Islet of Langerhans (tissue), 1 donor: ENCODE data around the gene DVL3.
"Not testable (repeated sequence)": the region's sequence is repeated elsewhere in the genome, so short reads cannot be mapped to it uniquely, and the experiment has no call there.

Experiments
- FAIRE-seq: peaks from one replicate; lab custom pipeline; 2011; peaks lifted over from hg19 to GRCh38; lab: Jason Lieb, UNC

The DVL3 gene

DNA sequence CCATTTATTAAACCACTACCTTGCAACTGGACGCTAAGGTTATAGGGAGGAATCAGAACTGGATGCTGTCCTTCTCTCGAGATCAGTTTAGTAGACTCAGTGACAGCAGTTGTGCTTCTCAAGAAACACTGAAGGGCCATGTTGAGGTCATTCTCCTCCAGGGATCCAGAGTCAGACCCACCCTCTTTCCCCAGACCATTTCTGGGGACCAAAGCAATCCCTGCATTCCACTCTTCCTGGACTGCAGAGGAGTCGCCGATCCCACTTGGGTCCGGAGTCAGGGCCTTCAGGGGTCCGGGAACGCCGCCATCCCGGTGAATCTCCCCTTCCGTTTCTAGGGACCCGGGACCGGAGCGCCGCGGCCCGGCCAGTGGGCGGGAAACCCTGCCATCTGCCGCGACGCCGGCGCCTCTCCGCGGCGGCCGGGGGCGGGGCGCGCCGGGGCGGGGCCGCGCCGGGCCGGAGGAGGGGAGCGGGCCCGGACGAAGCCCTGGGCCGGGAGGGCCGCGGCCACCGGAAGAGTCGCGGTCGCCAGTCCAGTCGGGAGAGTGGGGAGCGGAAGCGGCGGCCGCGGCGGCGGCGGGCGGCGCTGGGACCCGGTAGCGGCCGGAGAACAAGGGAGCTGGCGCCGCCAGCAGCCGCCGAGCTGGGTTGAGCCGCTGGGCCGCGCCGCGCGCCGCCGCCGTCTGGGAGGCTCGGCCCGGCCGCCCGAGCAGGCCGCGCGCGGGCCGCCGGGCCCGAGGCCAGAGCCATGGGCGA is at the start of gene DVL3:
TSS of gene DVL3 (plus strand) at position 493 of the 759 bp plus-strand sequence. CDS start at position 752, 259 bp downstream.
- no peak for FAIRE-seq

DNA sequence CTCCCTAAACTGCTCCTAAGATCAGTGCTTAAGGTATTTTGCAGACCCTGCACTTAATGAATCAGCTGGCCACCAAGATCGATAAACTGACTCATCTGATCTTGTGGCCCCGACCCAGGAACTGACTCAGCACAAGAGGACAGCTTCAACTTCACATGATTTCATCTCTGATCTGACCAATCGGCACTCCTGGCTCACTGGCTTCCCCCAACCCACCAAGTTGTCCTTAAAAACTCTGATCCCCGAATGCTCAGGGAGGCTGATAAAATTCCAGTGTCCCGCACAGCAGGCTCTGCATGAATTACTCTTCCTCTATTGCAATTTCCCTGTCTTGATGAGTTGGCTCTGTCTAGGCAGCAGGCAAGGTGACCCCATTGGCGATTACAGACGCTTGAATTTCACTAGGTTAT is 44.9 kb upstream of the DVL3 start:
- no peak for FAIRE-seq

DNA sequence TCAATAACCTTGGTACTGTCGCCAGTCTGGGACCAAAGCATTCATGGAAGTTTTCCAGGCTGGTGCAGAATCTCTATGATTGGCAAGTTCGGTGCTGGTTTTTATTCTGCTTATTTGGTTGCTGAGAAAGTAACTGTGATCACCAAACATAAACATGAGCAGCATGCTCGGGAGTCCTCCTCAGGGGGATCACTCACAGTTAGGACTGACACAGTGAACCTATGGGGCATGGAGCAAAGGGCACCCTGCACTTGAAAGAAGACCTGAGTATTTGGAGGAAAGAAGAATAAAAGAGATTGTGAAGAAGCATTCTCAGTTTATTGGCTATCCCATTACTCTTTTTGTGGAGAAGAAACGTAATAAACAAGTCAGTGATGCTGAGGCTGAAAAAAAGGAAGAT is 39.2 kb upstream of the DVL3 start:
- FAIRE-seq, result no peak

DNA sequence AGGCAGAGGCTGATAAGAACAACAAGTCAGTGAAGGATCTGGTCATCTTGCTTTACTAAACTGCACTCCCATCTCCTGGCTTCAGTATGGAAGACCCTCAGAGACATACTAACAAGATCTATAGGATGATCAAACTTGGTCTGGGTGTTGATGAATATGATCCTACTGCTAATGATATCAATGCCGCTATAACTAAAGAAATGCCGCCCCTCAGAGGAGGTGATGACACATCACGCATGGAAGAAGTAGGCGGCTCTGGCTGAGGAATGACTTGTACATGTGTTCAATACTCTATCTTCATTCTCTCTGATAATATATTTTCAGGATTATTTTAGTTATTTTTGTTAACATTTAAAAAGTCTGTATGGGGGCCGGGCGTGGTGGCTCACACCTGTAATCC is 37.5 kb upstream of the DVL3 start:
- no peak for FAIRE-seq

DNA sequence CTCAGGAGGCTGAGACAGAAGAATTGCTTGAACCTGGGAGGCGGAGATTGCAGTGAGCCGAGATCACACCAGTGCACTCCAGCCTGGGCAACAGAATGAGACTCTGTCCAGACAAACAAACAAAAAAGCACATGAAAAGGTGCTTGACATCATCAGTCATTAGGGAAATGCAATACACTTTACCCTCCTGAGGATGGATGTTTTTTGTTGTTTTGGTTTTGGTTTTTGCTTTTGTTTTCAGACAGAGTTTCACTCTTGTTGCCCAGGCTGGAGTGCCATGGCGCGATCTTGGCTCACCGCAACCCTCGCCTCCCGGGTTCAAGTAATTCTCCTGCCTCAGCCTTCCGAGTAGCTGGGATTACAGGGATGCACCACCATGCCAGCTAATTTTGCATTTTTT is 34.1 kb upstream of the DVL3 start:
- FAIRE-seq, result not testable (repeated sequence)

DNA sequence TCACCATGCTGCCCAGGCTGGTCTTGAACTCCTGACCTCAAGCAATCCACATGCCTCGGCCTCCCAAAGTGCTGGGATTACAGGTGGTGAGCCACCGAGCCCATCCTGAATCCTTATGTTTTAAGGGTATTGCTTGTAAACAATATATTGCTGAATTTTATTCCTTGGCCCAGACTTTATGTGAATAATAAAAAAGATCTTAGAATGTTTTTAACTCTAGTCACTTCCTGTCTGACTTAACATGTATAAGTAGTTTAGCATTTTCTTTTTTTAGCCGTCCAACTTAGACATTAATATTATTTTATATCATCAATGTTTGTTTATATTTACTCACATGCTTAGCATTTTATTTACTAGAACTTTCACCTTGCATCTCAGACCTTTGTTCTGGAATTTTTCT is 29.2 kb upstream of the DVL3 start:
- FAIRE-seq, result no peak

DNA sequence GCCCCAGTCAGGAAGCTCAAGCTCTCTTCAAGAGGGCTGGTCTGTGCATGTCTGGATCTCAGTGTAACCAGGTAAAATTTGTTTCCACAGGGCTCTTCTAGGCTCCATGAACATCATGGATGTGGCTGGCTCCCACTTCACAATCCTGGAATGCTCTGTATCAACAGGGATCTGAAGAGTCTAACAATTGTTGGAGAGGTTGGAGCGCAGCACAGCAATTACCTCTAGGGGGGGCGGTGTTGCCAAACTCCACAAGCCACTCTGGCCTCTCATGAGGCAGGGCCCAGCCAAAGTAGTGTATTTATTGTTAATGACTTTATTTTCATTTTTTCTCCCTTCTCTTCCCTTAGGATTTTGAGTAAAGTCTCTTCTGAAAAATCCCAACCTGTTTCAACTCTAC is 26.2 kb upstream of the DVL3 start:
- no peak for FAIRE-seq

DNA sequence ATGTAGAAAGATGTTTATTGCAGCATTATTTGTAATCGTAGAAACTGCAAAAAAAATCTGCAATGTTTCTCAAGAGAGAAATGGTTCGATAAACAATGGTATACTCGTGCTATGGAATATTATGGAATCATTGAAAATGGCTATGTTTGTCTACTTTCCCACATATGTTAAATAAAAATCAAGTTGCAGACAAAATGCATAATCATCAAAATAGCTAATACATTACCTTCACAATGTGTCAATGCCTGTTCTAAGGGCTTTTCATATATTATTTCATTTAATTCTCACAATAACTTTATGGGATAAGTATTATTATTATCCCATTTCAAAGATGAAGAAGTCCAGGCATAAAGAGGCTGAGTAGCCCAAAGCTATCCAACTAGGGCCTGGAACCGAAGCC is 22.2 kb upstream of the DVL3 start:
- no peak for FAIRE-seq

DNA sequence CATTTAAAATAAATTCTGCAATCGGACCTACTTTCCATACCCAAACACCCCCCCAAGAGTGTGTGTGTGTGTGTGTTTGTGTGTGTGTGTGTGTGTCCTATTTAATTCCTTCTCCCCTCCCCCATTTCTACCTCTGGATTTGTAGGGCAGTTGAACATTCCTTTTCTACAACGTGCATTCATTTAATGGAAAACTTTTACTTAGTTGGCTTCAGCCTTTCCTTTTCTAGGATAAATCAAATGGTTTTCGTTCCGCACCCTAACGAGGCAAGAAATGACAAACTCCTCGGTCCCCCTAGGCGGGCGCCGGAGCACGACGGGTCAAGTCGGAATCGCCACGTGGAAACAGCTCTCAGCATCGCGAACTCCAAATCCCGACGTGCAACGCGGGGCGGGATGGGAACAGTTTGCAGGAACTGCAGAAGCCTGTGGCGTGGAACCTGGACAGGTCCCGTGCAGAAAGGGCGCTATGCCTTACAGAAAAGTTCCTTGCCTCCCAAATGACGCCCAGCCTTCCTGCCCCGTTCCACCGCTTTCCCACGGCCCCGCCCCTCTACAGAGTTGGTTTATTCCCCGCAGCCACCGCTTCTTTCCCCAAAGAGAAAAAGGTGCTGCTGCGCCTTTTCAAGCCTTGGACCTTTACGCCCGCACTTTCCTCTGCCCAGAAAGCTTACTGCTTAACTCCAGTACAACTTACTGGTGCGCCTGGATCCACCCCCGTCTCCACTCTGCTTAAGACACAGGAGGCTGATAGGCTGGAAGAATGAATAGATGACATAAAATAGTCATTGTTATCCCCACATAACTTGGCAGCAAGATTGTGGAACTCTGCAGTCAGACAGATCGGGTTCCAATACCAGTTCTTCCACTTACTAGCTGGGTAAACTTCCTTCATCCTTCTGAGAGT is 21.1 kb upstream of the DVL3 start:
- no peak for FAIRE-seq

DNA sequence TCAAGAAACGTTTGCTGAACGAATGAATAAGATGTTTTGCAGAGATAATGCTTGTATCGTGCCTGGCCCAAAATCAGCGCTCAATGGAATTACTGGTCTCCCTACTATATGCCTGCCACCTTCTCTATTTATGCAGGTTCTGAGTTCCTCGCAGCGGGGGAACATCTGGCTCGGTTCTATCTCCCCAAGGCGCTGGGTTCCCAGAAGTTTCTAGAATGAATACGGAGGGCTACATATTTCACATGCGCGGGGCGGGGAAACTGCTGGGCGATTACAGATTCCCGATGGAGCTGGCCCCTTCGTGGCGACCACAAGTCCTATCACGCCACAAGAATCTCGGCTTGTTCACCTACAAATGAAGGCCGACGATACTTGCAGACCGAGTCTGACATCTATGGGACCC is 20.4 kb upstream of the DVL3 start:
- FAIRE-seq, result no peak

DNA sequence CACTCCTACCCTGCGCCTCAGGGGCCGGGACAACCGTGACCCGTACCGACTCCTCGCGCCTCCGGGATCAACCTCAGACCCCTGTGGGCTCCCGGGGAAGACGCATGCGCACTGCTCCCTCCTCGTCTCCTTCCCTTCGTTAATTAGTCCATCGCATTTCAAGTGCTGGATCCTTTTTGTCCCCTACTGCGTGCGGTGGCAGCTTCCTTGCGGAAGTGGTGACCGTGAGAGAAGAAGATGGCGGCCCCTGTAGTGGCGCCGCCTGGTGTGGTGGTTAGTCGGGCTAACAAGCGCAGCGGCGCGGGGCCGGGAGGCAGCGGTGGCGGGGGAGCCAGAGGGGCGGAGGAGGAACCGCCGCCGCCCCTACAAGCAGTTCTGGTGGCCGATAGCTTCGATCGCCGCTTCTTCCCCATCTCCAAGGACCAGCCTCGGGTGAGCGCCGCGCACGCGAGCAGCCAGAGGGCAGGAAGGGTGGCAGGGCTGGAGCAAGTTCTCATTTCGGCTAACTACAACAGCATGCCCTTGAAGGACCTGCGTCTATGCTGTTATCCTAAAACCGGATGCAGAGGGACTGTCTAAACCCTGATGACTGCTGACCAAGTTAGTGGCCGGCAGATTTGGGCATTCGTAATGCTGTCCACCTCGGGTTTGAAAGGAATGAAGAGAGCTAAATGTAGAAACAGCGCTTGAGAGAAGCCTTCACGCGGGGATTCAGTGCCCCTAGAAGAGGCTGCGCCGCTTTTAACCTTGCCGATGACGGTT is 19.8 kb upstream of the DVL3 start, which contains the start of gene EIF2B5:
TSS of gene EIF2B5 (plus strand) at position 210 of the 762 bp plus-strand sequence. CDS start at position 238, 28 bp downstream.
- no peak for FAIRE-seq

DNA sequence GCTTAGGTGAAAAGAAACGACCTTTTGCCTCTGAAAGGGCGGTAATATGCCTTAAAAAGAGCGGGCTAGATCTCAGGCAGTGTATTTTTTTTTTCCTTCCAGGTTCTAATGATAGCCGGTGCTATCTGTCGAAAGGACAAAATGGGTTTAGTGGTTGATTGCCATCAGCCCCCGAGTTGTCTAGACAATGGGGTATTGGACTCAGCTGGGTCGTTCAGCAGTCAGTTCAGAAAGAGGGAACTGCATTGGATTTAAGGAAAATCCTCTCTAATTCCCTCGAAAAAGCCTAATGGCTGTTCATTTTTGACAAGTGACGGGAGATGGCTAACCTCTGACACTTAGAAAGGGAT is 19.3 kb upstream of the DVL3 start:
- no peak for FAIRE-seq

DNA sequence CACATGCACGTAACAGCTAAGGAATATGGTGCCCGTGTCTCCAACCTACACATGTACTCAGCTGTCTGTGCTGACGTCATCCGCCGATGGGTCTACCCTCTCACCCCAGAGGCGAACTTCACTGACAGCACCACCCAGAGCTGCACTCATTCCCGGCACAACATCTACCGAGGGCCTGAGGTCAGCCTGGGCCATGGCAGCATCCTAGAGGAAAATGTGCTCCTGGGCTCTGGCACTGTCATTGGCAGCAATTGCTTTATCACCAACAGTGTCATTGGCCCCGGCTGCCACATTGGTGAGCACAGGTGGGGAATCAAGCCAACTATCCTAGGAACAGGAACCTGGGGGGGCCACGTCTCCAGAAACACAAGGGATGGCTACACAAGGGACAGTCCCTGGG is 14.7 kb upstream of the DVL3 start:
- FAIRE-seq, result no peak

DNA sequence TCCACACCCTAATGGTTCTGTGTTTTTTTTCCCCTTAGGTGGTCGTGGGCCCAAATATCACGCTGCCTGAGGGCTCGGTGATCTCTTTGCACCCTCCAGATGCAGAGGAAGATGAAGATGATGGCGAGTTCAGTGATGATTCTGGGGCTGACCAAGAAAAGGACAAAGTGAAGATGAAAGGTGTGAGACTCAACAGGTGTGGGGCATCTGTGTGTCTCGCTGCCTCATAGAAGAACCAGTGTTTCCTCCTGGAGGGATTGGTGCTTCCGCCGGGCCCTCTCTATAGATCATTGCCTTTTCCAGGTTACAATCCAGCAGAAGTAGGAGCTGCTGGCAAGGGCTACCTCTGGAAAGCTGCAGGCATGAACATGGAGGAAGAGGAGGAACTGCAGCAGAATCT is 13.0 kb upstream of the DVL3 start:
- FAIRE-seq, result no peak

DNA sequence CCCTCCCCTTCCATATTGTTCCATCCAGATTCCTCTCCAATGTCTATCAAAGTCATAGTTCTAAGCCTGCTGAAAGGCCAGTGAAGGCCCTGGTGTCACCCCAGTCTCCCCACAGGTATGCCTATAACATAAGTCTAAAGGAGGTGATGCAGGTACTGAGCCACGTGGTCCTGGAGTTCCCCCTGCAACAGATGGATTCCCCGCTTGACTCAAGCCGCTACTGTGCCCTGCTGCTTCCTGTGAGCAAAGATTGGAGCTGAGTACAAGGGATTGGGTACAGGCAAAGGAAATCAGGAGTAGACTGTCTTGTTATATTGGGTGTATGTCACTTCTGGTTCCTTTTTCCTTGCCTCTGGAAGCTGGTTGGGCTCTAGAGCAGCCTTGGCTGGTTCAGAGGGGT is 11.8 kb upstream of the DVL3 start:
- no peak for FAIRE-seq

DNA sequence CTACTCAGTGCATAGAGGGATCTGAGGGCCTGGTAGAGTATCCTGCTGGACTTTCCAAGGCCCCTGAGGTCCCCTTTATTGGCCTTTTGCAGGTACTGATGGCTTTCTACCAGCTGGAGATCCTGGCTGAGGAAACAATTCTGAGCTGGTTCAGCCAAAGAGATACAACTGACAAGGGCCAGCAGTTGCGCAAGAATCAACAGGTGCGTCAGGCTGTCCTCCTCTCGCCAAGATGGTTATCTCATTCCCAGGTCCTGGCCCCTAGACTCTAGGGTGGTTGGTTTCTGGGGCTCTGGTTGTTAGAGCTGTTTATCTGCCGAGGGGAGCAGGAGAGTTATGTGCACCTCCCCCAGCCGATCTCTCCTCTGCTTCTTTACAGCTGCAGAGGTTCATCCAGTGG is 10.7 kb upstream of the DVL3 start:
- no peak for FAIRE-seq

DNA sequence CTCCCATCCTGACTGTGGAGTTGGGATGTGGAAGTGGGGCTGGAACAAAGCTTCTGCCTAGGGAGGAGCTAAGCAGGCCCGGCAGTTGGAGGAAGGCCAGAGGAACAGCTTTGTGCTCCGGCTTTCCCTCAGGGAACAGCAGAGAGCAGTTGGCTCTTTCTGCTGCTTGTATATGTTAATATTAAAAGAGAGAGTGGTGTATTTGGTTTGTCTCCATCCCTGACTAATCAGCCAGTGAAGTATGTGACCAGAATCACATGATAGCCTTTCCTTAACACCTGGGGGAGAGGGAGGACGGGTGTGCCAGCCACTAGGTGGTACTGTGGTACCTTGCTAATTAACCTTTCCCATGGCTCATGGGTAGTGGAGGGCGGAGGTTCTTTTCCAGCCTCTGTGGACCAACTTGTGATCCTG is 10.1 kb upstream of the DVL3 start:
- peak; percentile 97 for FAIRE-seq

DNA sequence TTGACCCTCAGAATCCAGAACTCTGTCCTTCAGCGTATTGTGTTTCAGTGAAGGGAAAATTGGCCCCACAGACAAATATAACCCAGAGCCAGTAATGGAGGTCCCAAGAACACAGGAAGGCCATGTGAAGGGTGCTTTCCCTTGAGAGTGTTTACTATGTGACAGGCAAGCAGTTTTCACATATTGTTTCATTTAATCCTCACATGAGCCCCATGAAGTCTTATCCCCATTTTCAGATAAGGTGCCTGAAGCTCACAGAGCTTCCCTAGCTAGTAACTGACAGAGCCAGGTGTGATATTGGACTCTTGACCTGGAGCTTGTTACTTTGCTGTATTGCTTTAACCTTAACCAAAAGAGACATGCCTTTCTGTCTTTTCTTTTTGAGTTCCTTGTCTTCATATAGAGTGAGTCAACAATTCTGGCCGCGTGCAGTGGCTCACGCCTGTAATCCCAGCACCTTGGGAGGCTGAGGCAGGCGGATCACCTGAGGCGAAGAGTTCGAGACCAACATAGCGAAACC is 9.4 kb upstream of the DVL3 start:
- no peak for FAIRE-seq

DNA sequence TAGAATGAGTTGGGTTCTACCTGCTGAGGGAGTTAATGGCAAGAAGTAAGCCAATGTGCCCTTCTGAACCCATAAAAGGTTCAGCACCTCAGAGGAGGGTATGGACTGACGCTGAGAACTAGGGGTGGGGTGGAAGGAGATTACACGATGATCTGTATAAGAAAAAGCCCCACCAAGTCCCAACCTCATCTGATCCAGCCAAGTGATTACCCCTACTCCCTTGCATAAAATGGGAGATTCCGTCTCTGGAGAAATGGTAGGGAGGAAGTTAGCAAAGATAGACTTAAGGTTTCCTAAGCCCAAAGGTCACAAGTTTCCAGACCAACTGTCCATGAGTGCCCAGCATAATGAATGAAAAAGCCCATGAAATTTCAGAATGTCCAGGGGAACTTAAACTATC is 7.1 kb upstream of the DVL3 start:
- FAIRE-seq, result no peak

DNA sequence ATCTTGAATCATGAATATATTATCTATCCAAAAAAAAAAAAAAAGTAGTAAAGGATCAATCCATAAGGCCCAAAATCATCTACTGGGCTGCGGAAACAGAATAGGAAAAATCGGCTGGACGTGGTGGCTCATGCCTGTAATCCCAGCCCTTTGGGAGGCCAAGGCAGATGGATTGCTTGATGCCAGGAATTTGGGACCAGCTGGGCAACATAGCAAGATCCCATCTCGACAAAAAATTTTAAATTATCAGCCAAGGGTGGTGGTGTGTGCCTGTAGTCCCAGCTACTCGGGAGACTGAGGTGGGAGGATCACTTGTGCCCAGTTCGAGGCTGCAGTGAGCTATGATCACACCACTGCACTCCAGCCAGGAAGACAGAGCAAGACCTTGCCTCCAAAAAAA is 6.1 kb upstream of the DVL3 start:
- FAIRE-seq, result no peak

DNA sequence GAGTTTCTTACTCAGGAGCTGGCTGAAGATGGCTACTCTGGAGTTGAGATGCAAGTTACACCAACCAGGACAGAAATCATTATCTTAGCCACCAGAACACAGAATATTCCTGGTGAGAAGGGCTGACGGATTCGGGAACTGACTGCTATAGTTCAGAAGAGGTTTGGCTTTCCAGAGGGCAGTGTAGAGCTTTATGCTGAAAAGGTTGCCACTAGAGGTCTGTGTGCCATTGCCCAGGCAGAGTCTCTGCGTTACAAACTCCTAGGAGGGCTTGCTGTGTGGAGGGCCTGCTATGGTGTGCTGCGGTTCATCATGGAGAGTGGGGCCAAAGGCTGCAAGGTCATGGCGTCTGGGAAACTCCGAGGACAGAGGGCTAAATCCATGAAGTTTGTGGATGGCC is 5.4 kb upstream of the DVL3 start:
- FAIRE-seq, result not testable (repeated sequence)
